SK-N-SH (cell line): ENCODE measurements around the gene DGCR6L. TPM values are rescaled to one million over a fixed set of nuclear protein-coding genes. Genes with fewer than 3 reads are reported as not detected.
A peak's percentile ranks its signal among the peaks of the same experiment; 100 is the strongest.
"Not testable (repeated sequence)": the region's sequence is repeated elsewhere in the genome, so short reads cannot be mapped to it uniquely, and the experiment has no call there.

Source experiments
- CTCF ChIA-PET: fragments of 300-600, 350-600 bp; formaldehyde crosslinking; extraction: SDS; loops from one replicate; lab custom pipeline; 2021; lab: Yijun Ruan, JAX
- POLR2A ChIA-PET: fragments of 350-600 bp; sonication (Branson Sonifier 250); formaldehyde crosslinking; extraction: SDS; loops from one replicate; lab custom pipeline; 2020; ENCODE audit warnings: antibody characterized with exemption, inconsistent platforms; lab: Yijun Ruan, JAX
- DNase-seq: peaks from one replicate; pipeline ENCODE4 v3.0.0; 2012
- H2AFZ ChIP-seq: fragments of 200-600 bp; sonication (generic); 2 replicates; pipeline ENCODE4 v1.8.1; 2016; ENCODE audit warnings: antibody characterized with exemption, mild to moderate bottlenecking, low read depth
- H3F3A ChIP-seq: fragments of 200-600 bp; sonication (generic); replicated peaks from 2 replicates; pipeline ENCODE3; 2016; ENCODE audit warnings: antibody characterized with exemption, mild to moderate bottlenecking; ENCODE audit not compliant: insufficient read depth
- H3K27ac ChIP-seq, 2 experiments: fragments of 200-500 bp in 1 of 2; fragments of 200-600 bp in 1 of 2; sonication (Bioruptor generic) in 1 of 2; sonication (generic), shearing (Covaris generic) in 1 of 2; 2 replicates each; pipeline versions ENCODE4 v1.5.1 to v1.6.1; 2014 to 2016; ENCODE audit warnings: low read depth in 2 of 2, inconsistent platforms in 1 of 2, low read length in 1 of 2, mild to moderate bottlenecking in 1 of 2, mixed read lengths in 1 of 2
- H3K27me3 ChIP-seq: fragments of 200-600 bp; sonication (generic), shearing (Covaris generic); 2 replicates; pipeline ENCODE4 v1.6.1; 2016; ENCODE audit warnings: mixed run types; ENCODE audit not compliant: insufficient read depth
- H3K36me3 ChIP-seq, 2 experiments: fragments of 200-500 bp in 1 of 2; fragments of 200-600 bp in 1 of 2; sonication (Bioruptor generic) in 1 of 2; sonication (generic) in 1 of 2; replicated peaks in 1 of 2; 2 replicates each; pipeline versions ENCODE3 to v1.5.1; 2014 to 2016; ENCODE audit warnings: low read length in 1 of 2, mild to moderate bottlenecking in 1 of 2; ENCODE audit not compliant: insufficient read depth in 2 of 2, control insufficient read depth in 1 of 2
- H3K4me1 ChIP-seq, 2 experiments: fragments of 200-500 bp in 1 of 2; fragments of 200-600 bp in 1 of 2; sonication (Bioruptor generic) in 1 of 2; sonication (generic), shearing (Covaris generic) in 1 of 2; 2 replicates each; pipeline versions ENCODE4 v1.5.1 to v1.6.1; 2014 to 2016; ENCODE audit warnings: low read depth in 1 of 2, low read length in 1 of 2, mixed run types in 1 of 2; ENCODE audit not compliant: insufficient read depth in 2 of 2, control insufficient read depth in 1 of 2
- H3K4me2 ChIP-seq: fragments of 200-600 bp; sonication (generic), shearing (Covaris generic); 2 replicates; pipeline ENCODE4 v1.6.1; 2017; ENCODE audit warnings: mixed run types
- H3K4me3 ChIP-seq, 2 experiments: fragments of 200-500 bp in 1 of 2; fragments of 200-600 bp in 1 of 2; sonication (Bioruptor generic) in 1 of 2; sonication (generic), shearing (Covaris generic) in 1 of 2; 2 replicates each; pipeline versions ENCODE4 v1.5.1 to v1.8.1; 2014 to 2016; ENCODE audit warnings: low read depth in 2 of 2, inconsistent platforms in 1 of 2, low read length in 1 of 2, mild to moderate bottlenecking in 1 of 2, mixed read lengths in 1 of 2, moderate library complexity in 1 of 2
- H3K79me2 ChIP-seq: fragments of 200-600 bp; sonication (generic); 2 replicates; pipeline ENCODE4 v1.8.1; 2017; ENCODE audit warnings: mild to moderate bottlenecking; ENCODE audit not compliant: insufficient read depth
- H3K9ac ChIP-seq: fragments of 200-600 bp; sonication (generic); 2 replicates; pipeline ENCODE4 v1.6.1; 2017; ENCODE audit warnings: mixed run types
- H3K9me2 ChIP-seq: fragments of 200-600 bp; sonication (generic); 2 replicates; pipeline ENCODE4 v1.6.1; 2017; ENCODE audit warnings: mixed run types
- H3K9me3 ChIP-seq: fragments of 200-600 bp; sonication (generic); 2 replicates; pipeline ENCODE4 v1.6.1; 2017; ENCODE audit warnings: mixed run types, mild to moderate bottlenecking, moderate library complexity
- H4K20me1 ChIP-seq: fragments of 200-600 bp; sonication (generic); 2 replicates; pipeline ENCODE4 v1.6.1; 2017; ENCODE audit warnings: mild to moderate bottlenecking, mixed run types; ENCODE audit not compliant: insufficient read depth
- WGBS: methylation state at CpG from one replicate; pipeline ENCODE4 v1.1.6; 2017; ENCODE audit warnings: low lambda C conversion rate; 5-methylcytosine and 5-hydroxymethylcytosine counted together
- polyA plus RNA-seq, 3 experiments: library from polyadenylated mRNA; depleted of rRNA; stranded (reverse); fragments of >200 nt; gene quantifications; 2 replicates each; pipeline ENCODE4 v1.2.3, GENCODE V29; 2012

DGCR6L gene
- polyA plus RNA-seq, 1 of the 3 experiments (the other 2 are of a cell fraction), result 59.8 TPM

DNA sequence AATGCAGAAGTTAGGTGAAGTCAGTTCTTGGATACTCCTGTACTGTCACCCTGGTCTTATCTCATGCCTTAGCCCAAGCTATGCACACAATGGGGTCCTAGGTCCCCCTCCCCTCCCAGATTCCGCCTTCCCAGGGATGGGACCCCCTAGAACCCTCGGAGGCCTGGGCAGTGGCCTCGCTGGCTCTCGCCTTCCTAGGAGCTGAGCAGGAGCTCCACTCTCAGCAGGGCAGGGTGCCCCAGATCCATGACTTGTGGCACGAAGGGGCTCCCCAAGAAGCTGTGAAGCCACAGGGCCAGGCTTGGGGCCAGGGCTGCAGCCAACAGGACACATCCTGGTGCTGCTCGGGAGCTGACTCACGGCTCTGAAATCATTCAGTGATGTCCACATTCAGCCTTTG lies 9.7 kb downstream of the DGCR6L start:
- CTCF ChIA-PET, H4K20me1 ChIP-seq, H3K4me2 ChIP-seq, DNase-seq, H3K9me2 ChIP-seq, H3K9me3 ChIP-seq, H3K9ac ChIP-seq, POLR2A ChIA-PET, H3F3A ChIP-seq, H3K79me2 ChIP-seq, H3K4me3 ChIP-seq, H3K27me3 ChIP-seq, H3K27ac ChIP-seq, H3K36me3 ChIP-seq, H2AFZ ChIP-seq: not testable (repeated sequence)
- peaks cover 0 to 16% of the 10 kb centered on the region in 2 experiments; a peak in 1 of 4 replicates for H3K4me1 ChIP-seq
- WGBS, result 86% methylated on average over 5 of the region's 7 CpGs

DNA sequence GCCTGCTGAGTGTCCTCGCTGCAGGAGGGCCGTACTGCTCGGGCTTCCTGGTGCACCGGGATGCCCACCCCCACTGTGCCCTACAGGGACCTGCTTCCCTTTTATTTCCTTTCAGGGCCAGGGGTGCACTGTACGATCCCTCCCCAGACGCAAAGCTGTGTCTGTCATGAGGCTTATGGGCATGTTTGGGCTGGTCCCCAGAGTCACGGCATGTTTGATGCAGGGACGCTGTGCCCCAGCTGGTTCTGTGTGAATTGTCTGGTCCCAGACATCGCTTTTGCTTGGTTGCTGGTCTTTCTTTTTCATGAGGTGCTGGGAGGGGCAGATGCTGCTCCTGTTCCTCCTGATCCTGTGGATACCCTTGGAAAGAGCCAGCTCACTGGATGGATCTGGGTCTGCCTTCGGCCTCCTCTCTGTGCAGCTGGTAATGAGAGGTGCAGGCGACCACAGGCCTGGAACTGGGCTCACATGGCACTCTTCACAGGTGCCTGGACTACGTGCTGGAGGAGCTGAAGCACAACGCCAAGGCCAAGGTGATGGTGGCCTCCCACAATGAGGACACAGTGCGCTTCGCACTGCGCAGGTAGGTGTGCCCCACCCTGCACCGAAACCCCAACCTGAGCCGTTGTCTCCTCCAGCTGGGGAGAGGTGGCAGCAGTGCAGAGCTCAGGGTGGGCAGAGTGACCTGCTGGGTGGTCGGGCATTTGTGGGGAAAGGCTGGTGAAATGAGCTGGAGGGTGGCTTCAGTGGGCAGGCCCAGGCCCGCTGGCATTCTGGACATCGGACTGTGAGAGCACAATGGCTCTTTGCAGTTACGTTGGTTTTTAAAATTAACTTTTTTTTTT lies 10.8 kb downstream of the DGCR6L start:
- POLR2A ChIA-PET, CTCF ChIA-PET, DNase-seq: not testable (repeated sequence)

DNA sequence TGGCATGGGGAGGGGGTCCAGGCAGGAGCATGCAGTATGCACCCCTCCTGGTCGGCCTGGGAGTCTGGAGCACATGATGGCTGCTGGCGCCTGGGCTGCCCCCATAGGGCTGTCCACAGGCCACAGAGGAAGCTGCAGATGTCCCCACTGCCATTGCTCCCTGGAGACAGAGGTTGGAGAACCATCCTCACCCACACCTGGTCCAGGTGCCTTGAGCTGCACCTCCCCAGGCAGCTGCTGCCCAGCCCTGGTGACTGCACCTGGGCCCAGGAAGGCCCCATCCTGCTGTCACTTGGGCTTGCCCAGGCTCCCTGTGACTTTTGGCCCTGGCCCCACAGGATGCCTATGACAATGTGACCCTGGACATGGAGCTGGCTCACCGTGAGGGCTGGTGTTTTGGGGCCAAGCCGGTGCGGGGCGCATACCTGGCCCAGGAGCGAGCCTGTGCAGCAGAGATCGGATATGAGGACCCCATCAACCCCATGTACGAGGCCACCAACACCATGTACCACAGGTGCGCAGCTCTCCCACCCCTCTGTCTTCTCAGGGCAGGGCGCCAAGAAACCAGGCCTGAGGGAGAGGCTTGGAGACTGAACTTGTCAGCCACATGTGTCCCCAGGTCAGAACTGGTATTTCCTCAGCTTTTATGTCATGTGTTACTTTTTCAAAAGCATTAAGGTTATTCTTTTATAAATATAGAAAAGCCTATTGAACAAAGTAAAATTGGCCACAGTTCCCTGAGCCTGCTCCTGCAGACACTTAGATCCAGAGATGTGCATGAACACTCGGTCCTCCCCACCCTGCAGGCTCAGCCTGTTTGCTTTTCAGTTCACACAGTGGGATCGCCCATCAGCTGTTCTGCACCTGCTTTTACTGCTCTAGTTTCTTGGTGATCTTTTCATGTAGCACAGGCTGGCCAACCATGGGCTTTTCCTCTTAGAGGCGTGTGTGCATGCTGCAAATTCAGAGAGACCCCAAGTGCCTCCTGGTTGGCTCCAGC lies 12.1 kb downstream of the DGCR6L start:
- H3K36me3 ChIP-seq, H3K9me3 ChIP-seq, H3K27me3 ChIP-seq, DNase-seq, POLR2A ChIA-PET, H2AFZ ChIP-seq, H3K9me2 ChIP-seq, H3F3A ChIP-seq, H4K20me1 ChIP-seq, H3K4me2 ChIP-seq, H3K4me3 ChIP-seq, H3K79me2 ChIP-seq, H3K27ac ChIP-seq, H3K9ac ChIP-seq: not testable (repeated sequence)
- peaks cover 0 to 21% of the 10 kb centered on the region in 2 experiments; a peak in 1 of 4 replicates for H3K4me1 ChIP-seq
- WGBS, result 85% methylated on average over 9 of the region's 14 CpGs
- CTCF ChIA-PET, result interaction anchor here (1.9 kb wide), 1 partner anchor 9 kb away, joined by 10 read pairs; no protein-coding TSS in a partner anchor

More for the DNA sequence above, 10.8 kb downstream of the DGCR6L start:
- 86% methylated on average over 12 of the region's 22 CpGs for WGBS
- peaks cover 0 to 18% of the 10 kb centered on the region in 2 experiments; a peak in 1 of 4 replicates for H3K4me1 ChIP-seq
- not testable (repeated sequence) for H3K79me2 ChIP-seq, H3K27me3 ChIP-seq, H4K20me1 ChIP-seq, H3K9me3 ChIP-seq, H3K36me3 ChIP-seq, H3K9me2 ChIP-seq, H3K4me2 ChIP-seq, H3K9ac ChIP-seq, H2AFZ ChIP-seq, H3K4me3 ChIP-seq, H3F3A ChIP-seq
- H3K27ac ChIP-seq, result peak overlapping the region in 1 of 2 experiments; percentile 43; a peak in 1 of 4 replicates

- CTCF ChIA-PET, result interaction anchor here (1.9 kb wide), 1 partner anchor 10 kb away, joined by 10 read pairs; no protein-coding TSS in a partner anchor
- H3K36me3 ChIP-seq, H3K9me2 ChIP-seq, POLR2A ChIA-PET, H3K9ac ChIP-seq, H3K9me3 ChIP-seq, H2AFZ ChIP-seq, H3K79me2 ChIP-seq, H3K27ac ChIP-seq, H3F3A ChIP-seq, H3K4me3 ChIP-seq, H3K27me3 ChIP-seq, H3K4me2 ChIP-seq, DNase-seq, H4K20me1 ChIP-seq: not testable (repeated sequence)
- peaks cover 0 to 21% of the 10 kb centered on the region in 2 experiments; a peak in 1 of 4 replicates for H3K4me1 ChIP-seq
- WGBS, result 88% methylated on average over 4 of the region's 21 CpGs
Observed at GRCh38 chr22:20306646-20307447, 13.0 kb downstream of the DGCR6L start.
